GM23338 (cell line): ENCODE measurements around the gene GPC5. TPM values are rescaled to one million over a fixed set of nuclear protein-coding genes. Genes with fewer than 3 reads are reported as not detected.

ENCODE experiments used
- ATAC-seq: fragments of 200-7000 bp; cut with Tn5 transposase; 3 replicates; pipeline ENCODE4 v1.9.1; 2020
- DNase-seq: peaks from one replicate; pipeline ENCODE4 v3.0.0-alpha.2; 2015; ENCODE audit warnings: low spot score
- H2AFZ ChIP-seq: fragments of 200-600 bp; sonication (generic); 2 replicates; pipeline ENCODE4 v1.8.0; 2016; ENCODE audit warnings: antibody characterized with exemption, mild to moderate bottlenecking, moderate library complexity
- H3F3A ChIP-seq: fragments of 200-600 bp; sonication (generic); replicated peaks from 2 replicates; pipeline ENCODE4 v1.8.0; 2017; ENCODE audit warnings: antibody characterized with exemption, mixed run types, low read depth
- H3K27ac ChIP-seq: fragments of 200-600 bp; sonication (generic); 2 replicates; pipeline ENCODE4 v1.6.1; 2016; ENCODE audit warnings: low read depth
- H3K27me3 ChIP-seq: fragments of 200-600 bp; sonication (generic); 2 replicates; pipeline ENCODE4 v1.8.0; 2016; ENCODE audit warnings: mild to moderate bottlenecking, mixed run types, moderate library complexity; ENCODE audit not compliant: insufficient read depth
- H3K36me3 ChIP-seq: fragments of 200-600 bp; sonication (generic); 2 replicates; pipeline ENCODE4 v1.8.0; 2016; ENCODE audit warnings: mild to moderate bottlenecking; ENCODE audit not compliant: insufficient read depth
- H3K4me1 ChIP-seq: fragments of 200-600 bp; sonication (generic); 2 replicates; pipeline ENCODE4 v1.8.0; 2016; ENCODE audit warnings: mild to moderate bottlenecking, moderate library complexity; ENCODE audit not compliant: insufficient read depth
- H3K4me2 ChIP-seq: fragments of 200-600 bp; sonication (generic); 2 replicates; pipeline ENCODE4 v1.7.1; 2017; ENCODE audit warnings: mixed run types
- H3K4me3 ChIP-seq: fragments of 200-600 bp; sonication (generic); 2 replicates; pipeline ENCODE4 v1.6.1; 2016; ENCODE audit warnings: mixed run types
- H3K79me2 ChIP-seq: fragments of 200-600 bp; sonication (generic); replicated peaks from 2 replicates; pipeline ENCODE4 v1.8.0; 2017; ENCODE audit warnings: mild to moderate bottlenecking; ENCODE audit not compliant: insufficient read depth
- H3K9me2 ChIP-seq: fragments of 200-600 bp; sonication (generic); 2 replicates; pipeline ENCODE4 v1.8.0; 2017; ENCODE audit not compliant: insufficient read depth
- H4K20me1 ChIP-seq: fragments of 200-600 bp; sonication (generic); replicated peaks from 2 replicates; pipeline ENCODE4 v1.8.0; 2017; ENCODE audit warnings: mild to moderate bottlenecking; ENCODE audit not compliant: insufficient read depth
- H3K27ac Mint-ChIP-seq: 2 replicates; pipeline ENCODE4 v1.8.0; 2020; ENCODE audit warnings: inconsistent platforms, mild to moderate bottlenecking, moderate library complexity, mixed read lengths
- H3K27me3 Mint-ChIP-seq: 3 replicates; pipeline ENCODE4 v1.8.0; 2022; ENCODE audit warnings: low read depth, mild to moderate bottlenecking, moderate library complexity, mixed read lengths, inconsistent platforms; ENCODE audit not compliant: insufficient read depth, poor library complexity
- H3K36me3 Mint-ChIP-seq: 3 replicates; pipeline ENCODE4 v1.8.0; 2021; ENCODE audit warnings: low read depth, mild to moderate bottlenecking, inconsistent platforms, moderate library complexity, mixed read lengths
- H3K4me1 Mint-ChIP-seq: 3 replicates; pipeline ENCODE4 v1.8.0; 2020; ENCODE audit warnings: mild to moderate bottlenecking, inconsistent platforms, mixed read lengths
- H3K4me3 Mint-ChIP-seq: 3 replicates; pipeline ENCODE4 v1.8.0; 2021; ENCODE audit warnings: moderate library complexity, mild to moderate bottlenecking, inconsistent platforms, mixed read lengths
- H3K9me3 Mint-ChIP-seq: 3 replicates; pipeline ENCODE4 v1.8.0; 2020; ENCODE audit warnings: moderate library complexity, mild to moderate bottlenecking, inconsistent platforms, mixed read lengths
- CTCF ChIP-seq, 2 experiments: fragments of 200-600 bp in 1 of 2; sonication (generic) in 1 of 2; conservative IDR thresholded peaks; 2 replicates each; pipeline versions ENCODE4 v1.5.1 to v1.6.1; 2016 to 2017; ENCODE audit warnings: antibody characterized with exemption in 2 of 2, low read depth in 2 of 2, mild to moderate bottlenecking in 2 of 2, moderate library complexity in 1 of 2
- EZH2phosphoT487 ChIP-seq: fragments of 200-600 bp; sonication (generic); IDR thresholded peaks from one replicate; pipeline ENCODE4 v1.8.1; 2018; ENCODE audit warnings: antibody characterized with exemption; ENCODE audit not compliant: unreplicated experiment
- STAT1 ChIP-seq: IDR thresholded peaks from one replicate; pipeline ENCODE4 v1.6.1; 2016; ENCODE audit warnings: antibody characterized with exemption; ENCODE audit not compliant: unreplicated experiment
- ZNF462 ChIP-seq: fragments of 250-450 bp; sonication (Bioruptor Pico); IDR thresholded peaks from 2 replicates; pipeline ENCODE4 v1.5.0; 2020; ENCODE audit warnings: mild to moderate bottlenecking, moderate library complexity
- polyA plus RNA-seq: library from polyadenylated mRNA; unstranded; fragments of >200 nt; fragmentation: Nextera tagmentation; extraction: Ambion mirVana; gene quantifications from 2 replicates; pipeline ENCODE4 v1.2.1, GENCODE V29; 2016
- total RNA-seq: library from RNA; depleted of rRNA; stranded (reverse); fragments of >200 nt; shearing (Covaris generic); gene quantifications from 2 replicates; pipeline ENCODE4 v1.2.3, GENCODE V29; 2014

GPC5 gene
- total and polyA plus RNA-seq, 2 experiments from 2014 or later, result 0.95 to 1.1 TPM

DNA sequence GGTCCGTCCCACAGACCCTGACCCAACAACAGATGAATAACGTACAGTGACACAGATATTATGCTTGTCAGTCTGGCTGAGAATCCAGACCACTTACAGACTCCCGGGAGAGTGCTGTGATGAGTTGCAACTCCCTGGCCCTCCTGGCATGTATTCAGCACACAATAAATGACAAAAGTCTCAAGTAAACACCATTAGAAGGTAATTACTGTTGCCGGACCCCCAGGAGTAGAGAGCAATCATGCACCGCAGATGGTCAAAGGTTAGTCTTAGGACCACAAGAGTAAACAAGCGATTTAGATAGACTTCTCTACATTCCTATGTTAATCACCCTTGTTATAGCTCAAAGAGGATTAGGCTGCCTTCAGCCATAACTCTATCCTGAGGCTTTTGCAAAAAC is 1101.8 kb downstream of the GPC5 start:
- Histone ChIP-seq H3K79me2 (no peaks in the 10 kb centered on the region), H3K36me3 (no peaks in the 10 kb centered on the region), H3K4me2 (peak overlapping the region; percentile 28; the same call in 1 of the 2 replicates), H3K27ac (no peak overlapping the region), H3K27me3 (no peaks in the 10 kb centered on the region), H3K9me2 (no peaks in the 10 kb centered on the region), H3F3A (no peaks in the 10 kb centered on the region), H2AFZ (no peak overlapping the region), H3K4me1 (peaks cover 11% of the 10 kb centered on the region), H3K4me3 (no peak overlapping the region), H4K20me1 (no peaks in the 10 kb centered on the region)
- Mint-ChIP-seq H3K4me1 (peaks cover 18% of the 10 kb centered on the region), H3K27me3 (no peaks in the 10 kb centered on the region), H3K36me3 (no peaks in the 10 kb centered on the region), H3K27ac (no peak overlapping the region), H3K9me3 (no peaks in the 10 kb centered on the region), H3K4me3 (no peak overlapping the region)
- peak; percentile 55 for ATAC-seq
- TF ChIP-seq STAT1 (no peak), CTCF (conservative IDR thresholded peaks at IDR 0.05; ENCODE audit: low read depth in 2 of 2) (no peak), EZH2phosphoT487 (no peak), ZNF462 (CRISPR knock-in tag) (peak; percentile 72; the same call in 1 of the 2 replicates)
- DNase-seq, result peak; percentile 13
